Sigmoid colon (tissue), 7 donors: ENCODE measurements around the gene CCDC102A. TPM values are rescaled to one million over a fixed set of nuclear protein-coding genes. Genes with fewer than 3 reads are reported as not detected.

ENCODE experiments used
- DNase-seq: peaks from one replicate; pipeline ENCODE4 v3.0.0-alpha.2; 2019
- H3K27ac ChIP-seq, 4 donors: fragments of 200-600 bp; sonication (generic); one replicate each; pipeline ENCODE4 v1.5.1; 2016 to 2019; ENCODE audit warnings: mild to moderate bottlenecking in 1 of 4
- H3K27me3 ChIP-seq, 3 donors: fragments of 200-600 bp; sonication (generic); one replicate each; pipeline ENCODE4 v1.5.1; 2019; ENCODE audit warnings: mild to moderate bottlenecking in 1 of 3
- H3K36me3 ChIP-seq, 4 donors: fragments of 200-600 bp; sonication (generic); one replicate each; pipeline ENCODE4 v1.5.1; 2016 to 2019
- H3K4me1 ChIP-seq, 4 donors: fragments of 200-600 bp; sonication (generic); one replicate each; pipeline ENCODE4 v1.5.1; 2017 to 2019
- H3K4me3 ChIP-seq, 4 donors: fragments of 200-600 bp; sonication (generic); one replicate each; pipeline ENCODE4 v1.5.1; 2017 to 2019; ENCODE audit warnings: mild to moderate bottlenecking in 2 of 4, moderate library complexity in 1 of 4
- H3K9me3 ChIP-seq, 4 donors: fragments of 200-600 bp in 3 of 4; sonication (generic) in 3 of 4; one replicate each; pipeline versions ENCODE4 v1.5.1 to v1.6.1; 2013 to 2019
- CTCF ChIP-seq, 4 experiments: fragments of 450-650 bp in 3 of 4; fragments of 200-600 bp in 1 of 4; IDR thresholded peaks; one replicate each; pipeline ENCODE4 v1.5.1; 2016 to 2019; ENCODE audit warnings: antibody characterized with exemption in 4 of 4, mild to moderate bottlenecking in 3 of 4, moderate library complexity in 2 of 4
- EP300 ChIP-seq, 4 donors: sonication (generic); formaldehyde crosslinking; IDR thresholded peaks; one replicate each; pipeline ENCODE4 v1.6.1; 2017; ENCODE audit warnings: antibody characterized with exemption in 4 of 4
- POLR2A ChIP-seq, 2 donors: fragments of 450-650 bp; IDR thresholded peaks; one replicate each; pipeline ENCODE4 v1.6.1; 2016; ENCODE audit warnings: antibody characterized with exemption in 2 of 2, mild to moderate bottlenecking in 2 of 2, moderate library complexity in 2 of 2
- POLR2AphosphoS5 ChIP-seq, 4 donors: sonication (generic); formaldehyde crosslinking; IDR thresholded peaks; one replicate each; pipeline ENCODE4 v1.6.1; 2017; ENCODE audit warnings: antibody characterized with exemption in 4 of 4
- WGBS, 2 donors: extraction: QIAGEN DNeasy Blood & Tissue Kit; methylation state at CpG; one replicate each; pipeline ENCODE4 v1.1.7; 2013; 5-methylcytosine and 5-hydroxymethylcytosine counted together
- intact Hi-C: fragments of 100-400 bp; cut with DNase I; formaldehyde crosslinking; loops from one replicate; pipeline ENCODE4 v1.15.1; 2023
- polyA plus RNA-seq, 3 donors: library from polyadenylated mRNA; stranded (reverse); fragments of 200-250 nt; gene quantifications; one replicate each; pipeline ENCODE4 v1.2.3, GENCODE V29; 2013
- total RNA-seq, 4 donors: library from RNA; depleted of rRNA; stranded (reverse); fragments of >200 nt; gene quantifications; one replicate each; pipeline ENCODE4 v1.1.0, GENCODE V29; 2016
- donor health status: healthy with polysubstance abuse.
- donor health status: Bipolar disorder and iron deficiency.
- donor health status: healthy.

Gene CCDC102A
- total and polyA plus RNA-seq, 7 donors = 1.6 to 46.8 (median 17.8) TPM

DNA sequence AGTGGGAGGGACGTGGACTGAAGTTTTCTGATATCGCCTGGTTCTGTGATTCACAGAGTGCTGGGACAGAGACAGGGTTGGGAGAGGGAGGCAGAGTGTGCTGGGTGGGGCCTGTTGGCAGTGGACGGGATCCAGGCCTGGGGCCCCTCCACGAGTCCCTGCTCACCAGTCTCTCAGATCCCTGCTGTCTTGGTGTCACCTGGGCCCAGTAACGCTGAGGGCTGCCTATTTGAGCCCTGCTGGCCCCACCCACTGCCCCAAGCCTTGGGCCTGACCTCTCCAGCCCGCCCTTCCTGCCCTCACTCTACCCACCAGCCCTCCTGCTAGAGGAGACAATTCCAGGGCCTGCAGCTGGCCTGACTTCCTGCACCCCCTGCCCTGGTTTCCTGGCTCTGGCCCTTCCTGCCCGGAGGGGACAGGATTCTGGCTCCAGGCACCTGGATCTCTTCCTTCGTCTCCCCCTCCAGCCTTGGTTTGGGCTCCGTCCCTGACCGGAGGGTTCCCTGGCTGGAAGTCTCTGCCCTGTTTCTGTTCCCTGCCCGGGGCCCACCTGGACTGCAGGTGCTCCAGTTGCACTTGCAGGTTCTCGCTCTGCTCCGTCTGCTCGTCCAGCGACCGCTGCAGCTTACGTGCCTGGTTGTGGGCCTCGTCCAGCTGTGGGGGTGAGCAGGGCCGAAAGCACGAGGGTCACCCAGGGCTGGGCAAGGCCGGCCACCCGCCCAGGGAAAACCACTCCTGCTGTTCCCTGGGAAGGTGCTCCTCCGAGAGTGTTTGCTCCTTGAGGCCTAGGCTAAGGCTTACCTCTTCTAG lies 21.4 kb downstream of the CCDC102A start:
- Histone ChIP-seq H3K36me3 (peaks cover 9 to 46% (median 17%) of the 10 kb centered on the region in 4 donors), H3K27ac (no peak overlapping the region), H3K4me1 (peaks cover 0 to 12% (median 7%) of the 10 kb centered on the region in 4 donors), H3K27me3 (no peaks in the 10 kb centered on the region), H3K9me3 (no peaks in the 10 kb centered on the region), H3K4me3 (no peak overlapping the region)
- DNase-seq = peak; percentile 62
- intact Hi-C loops = loop anchor here (5.0 kb wide), 2 partner anchors 53 to 213 kb away; partner anchors contain the start of gene POLR2C
- 88 to 90% methylated on average over 23 of the region's 23 CpGs for WGBS, 2 donors
- TF ChIP-seq POLR2AphosphoS5 (IDR thresholded peaks at IDR 0.05) (no peak), EP300 (IDR thresholded peaks at IDR 0.05) (no peak), POLR2A (IDR thresholded peaks at IDR 0.05) (no peak), CTCF (IDR thresholded peaks at IDR 0.05) (no peak)

DNA sequence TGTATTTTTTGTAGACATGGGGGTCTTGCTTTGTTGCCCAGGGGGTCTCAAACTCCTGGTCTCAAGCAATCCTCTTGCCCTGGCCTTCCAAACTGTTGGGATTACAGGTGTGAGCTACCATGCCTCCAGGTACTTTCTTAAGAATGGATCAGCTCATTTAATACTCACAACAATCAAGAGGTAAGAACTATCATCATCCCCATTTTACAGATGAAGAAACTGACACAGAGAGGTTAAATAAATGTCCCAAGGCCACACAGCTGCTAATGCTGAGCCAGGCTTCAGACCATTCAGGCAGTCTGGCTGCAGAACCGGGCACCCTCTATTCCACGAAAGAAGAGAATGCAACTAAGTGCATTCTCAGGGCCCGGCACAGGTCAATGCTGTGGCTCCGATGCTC lies 22.0 kb downstream of the CCDC102A start:
- Histone ChIP-seq H3K27ac (no peak overlapping the region), H3K36me3 (peaks cover 9 to 46% (median 17%) of the 10 kb centered on the region in 4 donors), H3K4me1 (peaks cover 0 to 12% (median 5%) of the 10 kb centered on the region in 4 donors), H3K4me3 (no peak overlapping the region), H3K9me3 (no peaks in the 10 kb centered on the region), H3K27me3 (no peaks in the 10 kb centered on the region)
- WGBS, 2 donors = 86 to 92% methylated on average over 4 of the region's 4 CpGs
- no peak for TF ChIP-seq POLR2A (IDR thresholded peaks at IDR 0.05)
- no peak for TF ChIP-seq EP300 (IDR thresholded peaks at IDR 0.05)
- no peak for TF ChIP-seq POLR2AphosphoS5 (IDR thresholded peaks at IDR 0.05)
- no peak for TF ChIP-seq CTCF (IDR thresholded peaks at IDR 0.05)
- intact Hi-C loops = no loop called here
- DNase-seq = no peak

- WGBS, 2 donors = 17 to 55% methylated on average over 14 of the region's 14 CpGs
- Histone ChIP-seq H3K36me3 (peaks cover 9 to 44% (median 16%) of the 10 kb centered on the region in 4 donors), H3K9me3 (no peaks in the 10 kb centered on the region), H3K27me3 (no peaks in the 10 kb centered on the region), H3K4me1 (peaks cover 0 to 12% (median 5%) of the 10 kb centered on the region in 4 donors), H3K4me3 (no peak overlapping the region), H3K27ac (peak overlapping the region in 2 of 4 donors; percentile 21 to 42)
- peak in 3 of 4 donors; percentile 29 to 42 (median 31) for TF ChIP-seq POLR2AphosphoS5 (IDR thresholded peaks at IDR 0.05)
- TF ChIP-seq CTCF (IDR thresholded peaks at IDR 0.05) = no peak
- DNase-seq = peak; percentile 66
- intact Hi-C loops = no loop called here
These were observed 22.8 kb downstream of the CCDC102A start for GRCh38 chr16:57513371-57514102.

GRCh38 chr16:57512296-57513001 lies 23.9 kb downstream of the CCDC102A start:
- Histone ChIP-seq H3K27ac (peak overlapping the region in 2 of 4 donors; percentile 21 to 42), H3K27me3 (no peaks in the 10 kb centered on the region), H3K36me3 (peaks cover 2 to 33% (median 6%) of the 10 kb centered on the region in 4 donors), H3K9me3 (no peaks in the 10 kb centered on the region), H3K4me3 (no peak overlapping the region), H3K4me1 (peaks cover 0 to 12% (median 5%) of the 10 kb centered on the region in 4 donors)
- intact Hi-C loops = no loop called here
- 92 to 94% methylated on average over 23 of the region's 23 CpGs for WGBS, 2 donors
- peak; percentile 60 for DNase-seq
- no peak for TF ChIP-seq CTCF (IDR thresholded peaks at IDR 0.05)
- TF ChIP-seq POLR2A (IDR thresholded peaks at IDR 0.05) = no peak
- TF ChIP-seq POLR2AphosphoS5 (IDR thresholded peaks at IDR 0.05) = no peak
- no peak for TF ChIP-seq EP300 (IDR thresholded peaks at IDR 0.05)
